ENCODE results near the gene SMAD3. TPM values are rescaled to one million over a fixed set of nuclear protein-coding genes. Genes with fewer than 3 reads are reported as not detected.
A peak's percentile ranks its signal among the peaks of the same experiment; 100 is the strongest.

Gene SMAD3
- total and polyA plus RNA-seq, 3 experiments from 2014 or later = 30.2 to 34.2 (median 31.7) TPM

DNA sequence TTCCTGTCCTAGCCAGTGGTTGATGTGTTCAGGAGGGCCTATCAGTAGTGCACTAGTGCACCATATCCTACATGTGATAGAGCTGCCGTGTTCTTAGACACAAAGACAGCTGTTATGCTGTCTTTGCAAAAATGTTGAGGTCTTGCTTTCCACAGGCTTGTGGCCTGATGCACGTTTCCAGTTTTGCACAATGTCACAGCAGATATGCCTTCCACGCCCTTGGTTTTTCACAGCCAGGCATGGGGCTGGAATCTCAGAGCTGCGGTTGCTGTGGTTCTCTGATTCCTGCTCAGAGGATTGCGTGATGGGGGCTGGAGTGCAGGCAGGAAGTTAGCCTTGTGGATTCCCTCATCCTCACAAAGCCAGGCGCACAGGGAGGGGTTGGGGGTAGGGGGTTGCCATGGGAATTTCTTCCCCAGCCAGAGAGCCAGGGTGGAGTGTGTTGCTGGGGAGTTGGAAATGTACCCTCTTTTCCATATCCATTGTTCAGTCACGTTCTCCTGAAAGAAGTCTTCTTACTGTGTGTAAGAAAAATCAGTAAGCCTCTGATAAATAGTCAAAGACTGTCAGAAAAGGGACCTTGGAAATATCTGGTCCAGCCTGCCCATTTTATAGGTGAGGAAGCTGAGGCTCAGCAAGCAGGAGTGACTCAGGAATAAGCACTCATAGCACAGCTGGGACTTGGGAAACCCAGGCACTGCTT, 79.4 kb downstream of the SMAD3 start:
- no peaks in the 10 kb centered on the region for H3K27me3 ChIP-seq (ENCODE audit: insufficient read depth, low read length, poor library complexity, severe bottlenecking)
- Mint-ChIP-seq H3K27me3 (peaks cover 0 to 2% of the 10 kb centered on the region in 2 donors), H3K4me1 (peaks cover 93 to 100% (median 98%) of the 10 kb centered on the region in 3 donors), H3K36me3 (peaks cover 0 to 24% (median 8%) of the 10 kb centered on the region in 3 donors), H3K4me3 (peak overlapping the region in 4 of 7 donors; percentile 11 to 67 (median 54)), H3K27ac (peak overlapping the region; percentile 29 to 95 (median 86)), H3K9me3 (no peaks in the 10 kb centered on the region)
- CTCF ChIA-PET = no interaction called here
- H3K4me3 ChIP-seq (ENCODE audit: low read length) = no peak overlapping the region
- no peaks in the 10 kb centered on the region for H3K9me3 ChIP-seq (ENCODE audit: low read length)
- DNase-seq = no peak
- no peak overlapping the region for H3K27ac ChIP-seq (ENCODE audit: low read depth, low read length)
- no peaks in the 10 kb centered on the region for H3K36me3 ChIP-seq (ENCODE audit: insufficient read depth, low read length)
- peaks cover 81% of the 10 kb centered on the region for H3K4me1 ChIP-seq (ENCODE audit: insufficient read depth, low read length)
- POLR2A ChIA-PET = no interaction called here

DNA sequence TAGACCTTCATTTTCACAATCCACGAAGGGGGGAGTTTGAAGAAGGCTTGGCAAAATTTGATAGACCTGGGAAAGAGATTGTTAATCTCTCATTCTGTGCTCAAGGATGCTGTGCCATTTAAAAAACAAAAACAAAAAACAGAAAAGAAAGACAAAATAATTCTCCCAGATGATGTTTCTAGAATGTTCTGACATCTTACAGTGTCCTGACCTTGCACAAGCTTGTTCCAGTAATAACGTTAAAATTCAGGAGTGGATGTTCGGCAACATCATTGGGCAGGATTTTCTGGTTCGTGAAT, 79.9 kb downstream of the SMAD3 start:
- H3K4me1 ChIP-seq (ENCODE audit: insufficient read depth, low read length) = peaks cover 82% of the 10 kb centered on the region
- H3K4me1 Mint-ChIP-seq = peaks cover 94 to 100% (median 98%) of the 10 kb centered on the region in 3 donors
- no peak overlapping the region for H3K27ac ChIP-seq (ENCODE audit: low read depth, low read length)
- H3K27me3 ChIP-seq (ENCODE audit: insufficient read depth, low read length, poor library complexity, severe bottlenecking) = no peaks in the 10 kb centered on the region
- no peak for DNase-seq
- CTCF ChIA-PET = no interaction called here
- H3K4me3 ChIP-seq (ENCODE audit: low read length) = no peak overlapping the region
- peaks cover 0 to 2% of the 10 kb centered on the region in 2 donors for H3K27me3 Mint-ChIP-seq
- peak overlapping the region in 6 of 8 donors; percentile 63 to 95 (median 86) for H3K27ac Mint-ChIP-seq
- POLR2A ChIA-PET = no interaction called here
- H3K36me3 ChIP-seq (ENCODE audit: insufficient read depth, low read length) = no peaks in the 10 kb centered on the region
- H3K36me3 Mint-ChIP-seq = peaks cover 0 to 22% (median 8%) of the 10 kb centered on the region in 3 donors
- peak overlapping the region in 3 of 7 donors; percentile 11 to 67 (median 52) for H3K4me3 Mint-ChIP-seq
- no peaks in the 10 kb centered on the region for H3K9me3 Mint-ChIP-seq
- no peaks in the 10 kb centered on the region for H3K9me3 ChIP-seq (ENCODE audit: low read length)

DNA sequence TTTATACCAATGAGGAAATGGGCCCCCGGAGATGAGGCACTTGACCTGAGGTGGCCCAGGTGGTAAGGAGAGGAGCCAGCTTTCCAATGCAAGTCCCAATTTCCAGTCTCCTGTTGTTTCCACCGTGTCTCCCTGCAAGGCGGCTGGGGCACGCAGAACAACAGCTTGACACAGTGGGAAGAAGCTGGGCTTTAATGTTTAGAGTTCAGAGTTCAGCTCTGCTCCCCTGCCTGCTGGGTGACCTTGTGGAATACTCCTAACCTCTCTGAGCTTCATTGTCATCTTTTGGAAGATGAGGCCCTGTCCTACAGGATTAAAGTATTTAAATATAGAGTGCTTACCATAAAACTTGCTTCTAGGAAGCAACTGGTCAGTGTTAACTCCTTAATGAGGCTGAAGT, 80.3 kb downstream of the SMAD3 start:
- H3K36me3 ChIP-seq (ENCODE audit: insufficient read depth, low read length) = no peaks in the 10 kb centered on the region
- no peak overlapping the region for H3K27ac ChIP-seq (ENCODE audit: low read depth, low read length)
- H3K27me3 ChIP-seq (ENCODE audit: insufficient read depth, low read length, poor library complexity, severe bottlenecking) = no peaks in the 10 kb centered on the region
- DNase-seq = no peak
- H3K4me3 ChIP-seq (ENCODE audit: low read length) = no peak overlapping the region
- peaks cover 80% of the 10 kb centered on the region for H3K4me1 ChIP-seq (ENCODE audit: insufficient read depth, low read length)
- ChIA-PET POLR2A (no interaction called here), CTCF (no interaction called here)
- Mint-ChIP-seq H3K4me1 (peaks cover 93 to 100% (median 98%) of the 10 kb centered on the region in 3 donors), H3K36me3 (peaks cover 0 to 18% (median 8%) of the 10 kb centered on the region in 3 donors), H3K9me3 (no peaks in the 10 kb centered on the region), H3K27me3 (peaks cover 0 to 2% of the 10 kb centered on the region in 2 donors), H3K27ac (peak overlapping the region in 7 of 8 donors; percentile 47 to 95 (median 87)), H3K4me3 (no peak overlapping the region)
- no peaks in the 10 kb centered on the region for H3K9me3 ChIP-seq (ENCODE audit: low read length)

DNA sequence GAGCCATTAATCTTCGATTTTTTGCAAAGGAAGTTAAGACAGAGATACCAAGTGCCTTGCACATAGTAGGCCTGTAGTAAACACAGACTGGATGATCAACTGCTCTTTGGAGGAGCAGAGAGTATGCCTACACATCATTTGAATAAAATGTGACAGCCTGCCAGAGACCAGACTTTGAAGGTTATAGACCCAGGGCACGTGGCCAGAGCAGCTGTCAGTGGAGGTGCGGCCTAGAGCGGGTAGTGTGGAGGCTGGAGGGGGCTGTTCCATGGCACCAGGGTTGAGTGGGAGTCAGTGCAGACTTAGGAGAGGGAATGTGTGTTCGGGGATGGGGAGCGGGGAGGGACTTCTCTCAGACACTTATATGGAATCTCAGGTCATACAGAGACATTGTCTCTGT, 80.8 kb downstream of the SMAD3 start:
- no peaks in the 10 kb centered on the region for H3K9me3 Mint-ChIP-seq
- H3K4me1 Mint-ChIP-seq = peaks cover 89 to 99% (median 96%) of the 10 kb centered on the region in 3 donors
- Histone ChIP-seq H3K4me3 (ENCODE audit: low read length) (no peak overlapping the region), H3K36me3 (ENCODE audit: insufficient read depth, low read length) (no peaks in the 10 kb centered on the region), H3K27ac (ENCODE audit: low read depth, low read length) (no peak overlapping the region), H3K9me3 (ENCODE audit: low read length) (no peaks in the 10 kb centered on the region), H3K4me1 (ENCODE audit: insufficient read depth, low read length) (peaks cover 76% of the 10 kb centered on the region), H3K27me3 (ENCODE audit: insufficient read depth, low read length, poor library complexity, severe bottlenecking) (no peaks in the 10 kb centered on the region)
- peak overlapping the region; percentile 29 to 98 (median 85) for H3K27ac Mint-ChIP-seq
- ChIA-PET POLR2A (no interaction called here), CTCF (no interaction called here)
- DNase-seq = no peak
- H3K4me3 Mint-ChIP-seq = peak overlapping the region in 4 of 7 donors; percentile 17 to 72 (median 30)
- peaks cover 0 to 14% (median 6%) of the 10 kb centered on the region in 3 donors for H3K36me3 Mint-ChIP-seq
- H3K27me3 Mint-ChIP-seq = peaks cover 0 to 2% of the 10 kb centered on the region in 2 donors

DNA sequence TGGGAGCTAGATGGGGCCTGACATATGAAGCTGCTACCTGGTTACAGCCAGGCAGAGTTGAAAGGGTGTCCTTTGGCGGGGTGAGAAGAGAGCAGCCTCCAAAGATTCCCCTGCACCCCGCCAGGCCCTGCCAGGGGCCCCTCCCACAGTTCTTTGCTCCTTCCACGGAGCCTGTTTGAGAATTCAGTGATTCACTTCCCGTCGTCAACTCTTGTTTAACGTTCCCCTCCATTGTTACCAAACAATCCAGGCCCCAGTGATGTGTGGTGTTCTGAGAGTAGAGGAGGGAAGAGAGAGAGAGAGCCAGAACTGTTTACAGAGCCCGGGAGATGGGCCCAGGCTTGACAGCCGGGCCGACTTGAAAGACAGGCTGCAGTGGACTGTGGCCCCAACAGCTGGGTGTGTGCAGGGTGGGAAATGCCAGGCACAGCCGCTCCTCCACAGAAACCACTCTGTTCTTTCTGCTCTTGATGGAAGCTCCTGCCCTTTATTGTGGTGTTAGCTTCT, 81.5 kb downstream of the SMAD3 start:
- H3K4me3 Mint-ChIP-seq = peak overlapping the region in 6 of 7 donors; percentile 21 to 62 (median 50)
- no peak for DNase-seq
- H3K27ac Mint-ChIP-seq = peak overlapping the region in 7 of 8 donors; percentile 60 to 95 (median 87)
- peaks cover 87 to 96% (median 93%) of the 10 kb centered on the region in 3 donors for H3K4me1 Mint-ChIP-seq
- H3K27ac ChIP-seq (ENCODE audit: low read depth, low read length) = no peak overlapping the region
- H3K9me3 Mint-ChIP-seq = no peaks in the 10 kb centered on the region
- ChIA-PET CTCF (no interaction called here), POLR2A (no interaction called here)
- H3K9me3 ChIP-seq (ENCODE audit: low read length) = no peaks in the 10 kb centered on the region
- H3K4me3 ChIP-seq (ENCODE audit: low read length) = no peak overlapping the region
- peaks cover 70% of the 10 kb centered on the region for H3K4me1 ChIP-seq (ENCODE audit: insufficient read depth, low read length)
- no peaks in the 10 kb centered on the region for H3K36me3 ChIP-seq (ENCODE audit: insufficient read depth, low read length)
- peaks cover 0 to 9% (median 6%) of the 10 kb centered on the region in 3 donors for H3K36me3 Mint-ChIP-seq
- no peaks in the 10 kb centered on the region for H3K27me3 ChIP-seq (ENCODE audit: insufficient read depth, low read length, poor library complexity, severe bottlenecking)
- peaks cover 0 to 2% of the 10 kb centered on the region in 2 donors for H3K27me3 Mint-ChIP-seq

DNA sequence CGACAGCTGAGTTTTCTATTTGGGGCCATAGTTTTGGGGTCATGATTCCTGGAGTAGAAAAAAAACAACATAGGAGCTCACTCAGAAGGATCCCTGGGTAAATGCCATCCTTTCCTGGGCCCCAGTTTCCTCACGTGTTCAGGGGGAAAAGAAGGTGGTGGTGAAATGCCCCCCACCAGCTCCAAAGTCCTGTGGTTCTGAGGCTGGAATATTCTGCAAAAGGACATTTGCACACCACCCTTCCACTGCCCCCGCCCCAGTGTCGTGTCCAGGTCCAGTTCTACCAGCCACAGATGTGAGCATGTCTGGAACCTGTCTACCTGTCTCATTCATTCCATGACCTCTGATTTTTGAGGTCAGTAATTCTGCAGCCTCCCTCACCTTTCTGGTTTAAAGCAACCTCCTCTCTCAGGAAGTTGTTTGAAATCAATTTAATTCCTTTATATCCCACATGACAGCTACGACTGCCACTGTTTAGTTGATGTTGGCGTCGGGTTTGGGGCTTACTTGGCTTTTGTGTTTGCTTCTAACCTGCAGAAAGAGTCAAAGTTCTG, 82.1 kb downstream of the SMAD3 start:
- H3K27ac ChIP-seq (ENCODE audit: low read depth, low read length) = no peak overlapping the region
- peaks cover 0 to 9% (median 6%) of the 10 kb centered on the region in 3 donors for H3K36me3 Mint-ChIP-seq
- CTCF ChIA-PET = interaction anchor here (1.5 kb wide), 1 partner anchor 156 kb away, joined by 3 read pairs; no protein-coding TSS in a partner anchor

DNA sequence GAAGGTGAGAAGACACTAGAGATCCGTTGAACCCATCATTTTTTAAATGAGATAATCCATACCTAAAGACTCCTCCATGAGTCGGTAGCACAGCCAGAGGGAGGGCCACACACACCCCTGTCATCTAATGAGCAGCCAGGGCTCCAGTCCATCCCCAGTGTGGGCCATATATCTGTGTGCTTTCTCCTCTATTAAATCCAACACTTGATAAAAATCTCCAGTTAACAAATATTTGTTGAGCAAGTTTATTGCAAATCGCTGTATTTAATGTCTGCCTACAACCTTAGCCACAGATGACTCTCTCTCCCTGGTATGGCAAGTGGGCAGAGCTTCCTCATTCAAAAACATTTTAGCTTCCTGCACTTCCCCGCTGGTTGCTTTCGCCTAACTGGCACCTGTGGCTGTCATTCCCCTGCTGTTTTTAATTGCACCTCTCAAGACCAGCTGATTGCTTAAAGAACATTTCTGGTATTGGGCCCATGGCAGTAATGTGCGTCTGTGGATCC, 82.8 kb downstream of the SMAD3 start:
- ChIA-PET CTCF (interaction anchor here (1.0 to 1.5 kb wide), 3 partner anchors 33 to 156 kb away, joined by 3 to 4 read pairs (median 3); partner anchors contain the start of gene SMAD3), POLR2A (no interaction called here)
- Mint-ChIP-seq H3K36me3 (peaks cover 0 to 8% (median 6%) of the 10 kb centered on the region in 3 donors), H3K4me1 (peaks cover 83 to 96% (median 91%) of the 10 kb centered on the region in 3 donors), H3K27ac (peak overlapping the region; percentile 60 to 95 (median 88)), H3K9me3 (no peaks in the 10 kb centered on the region), H3K4me3 (peak overlapping the region in 5 of 7 donors; percentile 17 to 72 (median 60)), H3K27me3 (peaks cover 0 to 2% of the 10 kb centered on the region in 2 donors)
- Histone ChIP-seq H3K9me3 (ENCODE audit: low read length) (no peaks in the 10 kb centered on the region), H3K4me1 (ENCODE audit: insufficient read depth, low read length) (peaks cover 66% of the 10 kb centered on the region), H3K36me3 (ENCODE audit: insufficient read depth, low read length) (no peaks in the 10 kb centered on the region), H3K27me3 (ENCODE audit: insufficient read depth, low read length, poor library complexity, severe bottlenecking) (no peaks in the 10 kb centered on the region), H3K4me3 (ENCODE audit: low read length) (no peak overlapping the region), H3K27ac (ENCODE audit: low read depth, low read length) (no peak overlapping the region)
- no peak for DNase-seq

More for the DNA sequence above, 82.1 kb downstream of the SMAD3 start:
- Mint-ChIP-seq H3K9me3 (no peaks in the 10 kb centered on the region), H3K4me1 (peaks cover 87 to 96% (median 93%) of the 10 kb centered on the region in 3 donors), H3K27ac (peak overlapping the region; percentile 60 to 95 (median 86)), H3K4me3 (peak overlapping the region in 6 of 7 donors; percentile 1 to 84 (median 57)), H3K27me3 (peaks cover 0 to 2% of the 10 kb centered on the region in 2 donors)
- H3K9me3 ChIP-seq (ENCODE audit: low read length) = no peaks in the 10 kb centered on the region
- no peaks in the 10 kb centered on the region for H3K27me3 ChIP-seq (ENCODE audit: insufficient read depth, low read length, poor library complexity, severe bottlenecking)
- POLR2A ChIA-PET = no interaction called here
- no peaks in the 10 kb centered on the region for H3K36me3 ChIP-seq (ENCODE audit: insufficient read depth, low read length)
- no peak overlapping the region for H3K4me3 ChIP-seq (ENCODE audit: low read length)
- DNase-seq = no peak
- peaks cover 66% of the 10 kb centered on the region for H3K4me1 ChIP-seq (ENCODE audit: insufficient read depth, low read length)
